Tibial artery (tissue), 4 donors: ENCODE measurements around the gene NLGN1.

Source experiments
- DNase-seq, 2 donors: peaks; one replicate each; pipeline ENCODE4 v3.0.0-alpha.2; 2019
- H3K27ac ChIP-seq, 2 donors: fragments of 200-600 bp; sonication (generic) in 1 of 2; 1 replicate in 1 of 2; 2 replicates in 1 of 2; pipeline ENCODE4 v1.5.1; 2018 to 2019; ENCODE audit warnings: mild to moderate bottlenecking in 1 of 2
- H3K27me3 ChIP-seq, 2 donors: fragments of 200-600 bp; sonication (generic) in 1 of 2; one replicate each; pipeline versions ENCODE4 v1.5.1 to v1.6.0; 2016 to 2019
- H3K36me3 ChIP-seq, 3 donors: fragments of 200-600 bp; sonication (generic) in 2 of 3; one replicate each; pipeline ENCODE4 v1.5.1; 2016 to 2019; ENCODE audit warnings: mild to moderate bottlenecking in 2 of 3
- H3K4me1 ChIP-seq, 4 donors: fragments of 200-600 bp; sonication (generic) in 2 of 4; 1 replicate in 3 of 4; 2 replicates in 1 of 4; pipeline ENCODE4 v1.5.1; 2016 to 2019
- H3K4me3 ChIP-seq, 2 donors: fragments of 200-600 bp; sonication (generic) in 1 of 2; 1 replicate in 1 of 2; 2 replicates in 1 of 2; pipeline ENCODE4 v1.5.1; 2018 to 2019; ENCODE audit warnings: mild to moderate bottlenecking in 2 of 2
- H3K9me3 ChIP-seq, 3 donors: fragments of 200-600 bp; sonication (generic) in 1 of 3; one replicate each; pipeline ENCODE4 v1.5.1; 2016 to 2019
- intact Hi-C: fragments of 100-400 bp; cut with DNase I; formaldehyde crosslinking; loops from one replicate; pipeline ENCODE4 v1.15.0; 2023; ENCODE audit warnings: low total_unique reads
- TF ChIP-seq, protein P1 (sequence below), 2 experiments: fragments of 200-600 bp in 1 of 2; fragments of 450-650 bp in 1 of 2; IDR thresholded peaks; one replicate each; pipeline ENCODE4 v1.5.1; 2017 to 2019; ENCODE audit warnings: antibody characterized with exemption in 2 of 2, mild to moderate bottlenecking in 1 of 2, moderate library complexity in 1 of 2

Gene NLGN1

DNA sequence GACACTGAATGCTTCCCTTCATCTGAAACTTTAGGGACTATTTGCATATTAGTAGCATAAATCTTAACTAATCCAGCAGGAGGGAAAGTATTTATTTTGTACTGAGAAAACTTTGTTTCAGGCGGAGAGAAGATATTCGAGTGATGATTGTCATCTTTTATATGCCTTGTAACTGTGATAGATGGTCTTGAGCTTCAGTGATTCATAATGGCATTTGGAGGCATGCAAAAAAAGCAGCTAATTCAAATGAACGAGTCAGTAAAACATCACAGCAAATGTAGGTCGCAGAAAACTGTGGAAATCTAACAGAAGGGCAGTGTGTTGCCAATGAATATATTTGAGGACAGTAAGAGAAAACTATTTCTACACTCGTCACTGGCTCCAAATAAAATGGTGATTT is 817.9 kb downstream of the NLGN1 start:
- TF ChIP-seq, protein P1, sequence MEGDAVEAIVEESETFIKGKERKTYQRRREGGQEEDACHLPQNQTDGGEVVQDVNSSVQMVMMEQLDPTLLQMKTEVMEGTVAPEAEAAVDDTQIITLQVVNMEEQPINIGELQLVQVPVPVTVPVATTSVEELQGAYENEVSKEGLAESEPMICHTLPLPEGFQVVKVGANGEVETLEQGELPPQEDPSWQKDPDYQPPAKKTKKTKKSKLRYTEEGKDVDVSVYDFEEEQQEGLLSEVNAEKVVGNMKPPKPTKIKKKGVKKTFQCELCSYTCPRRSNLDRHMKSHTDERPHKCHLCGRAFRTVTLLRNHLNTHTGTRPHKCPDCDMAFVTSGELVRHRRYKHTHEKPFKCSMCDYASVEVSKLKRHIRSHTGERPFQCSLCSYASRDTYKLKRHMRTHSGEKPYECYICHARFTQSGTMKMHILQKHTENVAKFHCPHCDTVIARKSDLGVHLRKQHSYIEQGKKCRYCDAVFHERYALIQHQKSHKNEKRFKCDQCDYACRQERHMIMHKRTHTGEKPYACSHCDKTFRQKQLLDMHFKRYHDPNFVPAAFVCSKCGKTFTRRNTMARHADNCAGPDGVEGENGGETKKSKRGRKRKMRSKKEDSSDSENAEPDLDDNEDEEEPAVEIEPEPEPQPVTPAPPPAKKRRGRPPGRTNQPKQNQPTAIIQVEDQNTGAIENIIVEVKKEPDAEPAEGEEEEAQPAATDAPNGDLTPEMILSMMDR (IDR thresholded peaks at IDR 0.05) = no peak
- no peak for DNase-seq
- Histone ChIP-seq H3K9me3 (no peaks in the 10 kb centered on the region), H3K27me3 (no peaks in the 10 kb centered on the region), H3K4me3 (no peak overlapping the region), H3K36me3 (no peaks in the 10 kb centered on the region), H3K4me1 (peaks cover 0 to 4% (median 0%) of the 10 kb centered on the region in 4 donors), H3K27ac (no peak overlapping the region)
- intact Hi-C loops = no loop called here

DNA sequence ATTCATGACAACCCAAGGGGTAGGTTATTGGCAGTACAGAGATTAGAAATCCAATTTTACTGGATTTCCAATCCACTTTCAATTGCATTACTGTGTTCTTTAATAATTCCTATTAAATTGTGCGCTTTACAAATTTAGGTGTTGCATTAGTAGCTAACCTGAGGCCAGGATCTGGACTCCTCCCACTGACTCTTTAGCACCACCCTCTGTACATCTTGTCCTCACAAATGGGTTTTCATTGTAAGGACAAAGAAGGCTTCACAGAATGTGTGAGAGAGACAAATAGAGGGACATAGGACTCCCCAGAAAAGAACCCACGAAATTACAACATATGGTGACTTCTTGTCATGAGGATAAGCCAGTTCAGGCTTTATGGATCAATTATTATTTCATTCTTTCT is 818.5 kb downstream of the NLGN1 start:
- peaks cover 0 to 8% (median 0%) of the 10 kb centered on the region in 4 donors for H3K4me1 ChIP-seq
- no peak overlapping the region for H3K27ac ChIP-seq
- H3K4me3 ChIP-seq = no peak overlapping the region
- H3K36me3 ChIP-seq = no peaks in the 10 kb centered on the region
- H3K9me3 ChIP-seq = no peaks in the 10 kb centered on the region
- no peak for DNase-seq
- intact Hi-C loops = no loop called here
- H3K27me3 ChIP-seq = no peaks in the 10 kb centered on the region
- TF ChIP-seq, protein P1 (IDR thresholded peaks at IDR 0.05) = no peak

DNA sequence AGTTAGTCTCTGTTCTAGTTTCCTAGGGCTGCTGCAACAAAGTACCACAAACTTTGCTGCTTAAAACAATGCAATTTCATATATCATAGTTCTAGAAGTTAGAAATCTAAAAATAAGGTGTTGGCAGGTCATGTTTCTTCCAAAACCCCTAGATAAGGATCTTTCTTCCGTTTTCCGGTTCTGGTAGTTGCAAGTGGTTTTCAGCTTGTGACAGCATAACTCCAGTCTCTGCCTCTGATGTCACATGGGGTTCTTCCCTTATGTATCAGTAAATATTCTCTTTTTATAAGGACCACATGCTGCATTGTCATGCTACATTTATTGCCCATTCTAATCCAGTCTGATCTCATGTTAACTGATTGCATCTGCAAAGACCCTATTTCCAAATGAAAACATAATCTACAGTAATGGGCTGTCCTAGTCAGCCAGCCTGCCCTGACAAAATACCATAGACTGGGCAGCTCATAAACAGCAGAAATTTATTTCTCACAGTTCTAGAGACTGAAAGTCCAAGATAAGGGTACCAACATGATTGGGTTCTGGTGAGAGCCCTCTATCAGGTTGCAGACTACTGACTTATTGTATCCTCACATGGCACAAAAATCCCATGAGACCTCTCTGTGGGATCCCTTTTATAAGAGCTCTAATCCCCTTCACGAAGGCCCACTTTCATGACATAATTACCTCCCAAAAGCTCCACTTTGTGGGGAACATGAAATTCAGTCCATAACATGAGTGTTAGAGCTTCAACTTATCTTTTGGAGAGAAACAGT is 819.6 kb downstream of the NLGN1 start:
- Histone ChIP-seq H3K4me3 (no peak overlapping the region), H3K27ac (no peak overlapping the region), H3K9me3 (no peaks in the 10 kb centered on the region), H3K27me3 (no peaks in the 10 kb centered on the region), H3K4me1 (peaks cover 0 to 8% (median 0%) of the 10 kb centered on the region in 4 donors), H3K36me3 (no peaks in the 10 kb centered on the region)
- intact Hi-C loops = no loop called here
- TF ChIP-seq, protein P1 (IDR thresholded peaks at IDR 0.05) = no peak
- DNase-seq = no peak

DNA sequence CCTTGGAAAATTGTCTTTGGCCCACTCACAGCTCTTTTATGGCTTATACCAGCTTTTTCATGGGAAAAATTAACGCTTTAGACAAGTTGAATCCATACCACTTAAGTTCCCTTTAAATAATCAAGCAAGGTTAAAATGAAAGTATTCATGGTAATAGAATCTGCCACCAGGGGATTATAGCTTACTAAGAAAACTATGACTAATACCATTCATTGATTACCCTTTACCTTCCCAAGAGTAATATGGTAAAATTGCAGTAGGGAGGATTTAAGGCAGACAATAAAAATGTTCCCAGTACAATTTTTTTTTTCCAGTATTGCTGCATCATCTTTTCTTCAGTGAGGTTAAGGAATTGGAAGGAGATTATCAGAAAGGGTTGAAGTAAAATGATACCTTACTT is 820.5 kb downstream of the NLGN1 start:
- Histone ChIP-seq H3K4me1 (peaks cover 0 to 10% (median 0%) of the 10 kb centered on the region in 4 donors), H3K4me3 (no peak overlapping the region), H3K9me3 (no peaks in the 10 kb centered on the region), H3K27ac (no peak overlapping the region), H3K36me3 (no peaks in the 10 kb centered on the region), H3K27me3 (no peaks in the 10 kb centered on the region)
- intact Hi-C loops = no loop called here
- DNase-seq = no peak
- TF ChIP-seq, protein P1 (IDR thresholded peaks at IDR 0.05) = no peak

DNA sequence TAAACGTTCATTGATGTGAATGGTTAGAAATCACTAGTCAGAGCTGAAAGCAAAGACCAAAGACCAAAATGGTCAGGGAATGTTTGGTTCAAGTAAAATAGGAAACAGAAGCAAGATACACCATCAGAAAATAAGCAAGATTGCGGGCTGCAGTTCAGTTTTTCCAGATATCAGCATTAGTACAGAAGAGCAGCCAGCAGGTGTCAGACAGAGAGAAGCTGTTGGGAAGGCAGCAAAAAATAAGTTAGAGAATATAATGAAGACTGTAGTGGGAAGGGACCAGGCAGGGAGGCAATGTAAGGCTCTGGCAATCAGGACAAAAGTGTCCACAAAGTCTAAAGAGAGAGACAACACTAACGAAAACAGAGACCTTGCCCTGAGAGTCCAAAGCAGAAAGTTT is 822.2 kb downstream of the NLGN1 start:
- no peaks in the 10 kb centered on the region for H3K36me3 ChIP-seq
- intact Hi-C loops = no loop called here

More for the DNA sequence above, 822.2 kb downstream of the NLGN1 start:
- peaks cover 0 to 13% (median 0%) of the 10 kb centered on the region in 4 donors for H3K4me1 ChIP-seq
- no peak overlapping the region for H3K4me3 ChIP-seq
- TF ChIP-seq, protein P1 (IDR thresholded peaks at IDR 0.05) = no peak
- no peaks in the 10 kb centered on the region for H3K27me3 ChIP-seq
- H3K9me3 ChIP-seq = no peaks in the 10 kb centered on the region
- H3K27ac ChIP-seq = no peak overlapping the region
- no peak for DNase-seq
